GM12891 (cell line): ENCODE results near the gene FARP1.

Experiments used
- PAX5 ChIP-seq: IDR thresholded peaks from 2 replicates; pipeline ENCODE4 v1.6.1; 2011; ENCODE audit warnings: low read length, moderate library complexity, mild to moderate bottlenecking; ENCODE audit not compliant: insufficient read depth, severe bottlenecking
- POLR2A ChIP-seq: IDR thresholded peaks from 2 replicates; pipeline ENCODE4 v1.6.1; 2011; ENCODE audit warnings: low read depth, low read length, control low read depth
- POLR2AphosphoS5 ChIP-seq: IDR thresholded peaks from 2 replicates; pipeline ENCODE4 v1.6.1; 2011; ENCODE audit warnings: low read depth, low read length, control low read depth
- POU2F2 ChIP-seq: IDR thresholded peaks from 2 replicates; pipeline ENCODE4 v1.6.1; 2011; ENCODE audit warnings: low read depth, mild to moderate bottlenecking, control low read depth, low read length, moderate library complexity
- SPI1 ChIP-seq: IDR thresholded peaks from 2 replicates; pipeline ENCODE4 v1.6.1; 2011; ENCODE audit warnings: low read depth, low read length, control low read depth
- TAF1 ChIP-seq: IDR thresholded peaks from 2 replicates; pipeline ENCODE4 v1.6.1; 2011; ENCODE audit warnings: low read depth, low read length, control low read depth

GRCh38 chr13:98157609-98158008, 14.7 kb downstream of the FARP1 start:
- TF ChIP-seq POLR2AphosphoS5 (no peak), POLR2A (no peak), POU2F2 (no peak), PAX5 (no peak), TAF1 (no peak), SPI1 (no peak)
